DOHH2 (cell line): ENCODE data around the gene COPZ2.

Experiments
- CTCF ChIP-seq: fragments of 200-600 bp; sonication (generic); IDR thresholded peaks from one replicate; pipeline ENCODE4 v1.5.1; 2014; ENCODE audit warnings: antibody characterized with exemption, mild to moderate bottlenecking, low read depth, low read length; ENCODE audit not compliant: poor library complexity, severe bottlenecking
- EZH2phosphoT487 ChIP-seq: fragments of 200-600 bp; sonication (generic); IDR thresholded peaks from 2 replicates; pipeline ENCODE4 v1.6.1; 2017; ENCODE audit warnings: borderline replicate concordance, mild to moderate bottlenecking, antibody characterized with exemption, low read length, moderate library complexity, mixed read lengths

DNA sequence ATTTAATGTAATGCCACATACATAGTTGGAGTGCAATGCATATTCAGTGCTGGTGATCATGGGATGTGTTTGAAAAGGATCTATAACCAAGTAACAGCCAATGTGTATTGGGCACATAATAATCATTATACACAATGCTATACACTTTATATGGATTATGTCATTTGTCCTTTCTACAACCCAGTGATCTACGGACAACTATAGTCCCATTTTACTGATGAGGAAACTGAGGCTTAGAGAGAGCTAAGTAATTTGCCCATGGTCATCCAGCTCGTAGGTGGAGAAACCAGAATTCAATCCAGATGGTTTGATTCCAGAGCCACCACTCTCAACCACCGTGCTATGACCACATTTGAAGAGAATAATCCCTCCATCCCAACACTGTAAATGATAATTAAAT is 27.4 kb downstream of the COPZ2 start:
- TF ChIP-seq CTCF: no peak
- TF ChIP-seq EZH2phosphoT487: no peak
